ENCODE measurements around the gene SELENOM. TPM values are rescaled to one million over a fixed set of nuclear protein-coding genes. Genes with fewer than 3 reads are reported as not detected.

The SELENOM gene
- total and polyA plus RNA-seq, 2 donors (not counting 1 experiment from before 2014, with no cell fraction given), result 130 to 132 TPM

- Histone ChIP-seq H3K9me3 (ENCODE audit: control insufficient read depth, insufficient read depth, low read depth, low read length) (no peaks in the 10 kb centered on the region), H3K79me2 (ENCODE audit: control insufficient read depth, insufficient read depth, low read length) (no peaks in the 10 kb centered on the region), H2AFZ (ENCODE audit: low read length) (no peak overlapping the region), H3K4me3 (replicated peaks in 1 of 4; ENCODE audit: control extremely low read depth in 1 of 4, insufficient read depth in 1 of 4, low read depth in 3 of 4, low read length in 4 of 4) (no peak overlapping the region), H3K4me2 (ENCODE audit: extremely low read depth, insufficient read depth, low read length) (no peak overlapping the region), H3K36me3 (ENCODE audit: control insufficient read depth, insufficient read depth, low read length) (no peaks in the 10 kb centered on the region), H3K27ac (ENCODE audit: insufficient read depth, low read length) (no peak overlapping the region), H3K9ac (ENCODE audit: insufficient read depth, low read length) (no peak overlapping the region), H4K20me1 (ENCODE audit: control insufficient read depth, extremely low read depth, insufficient read depth, low read length) (no peaks in the 10 kb centered on the region), H3K27me3 (ENCODE audit: control insufficient read depth, insufficient read depth, low read length) (no peaks in the 10 kb centered on the region), H3K4me1 (ENCODE audit: control insufficient read depth, extremely low read depth, insufficient read depth, low read length) (peaks cover 3% of the 10 kb centered on the region)
- no peak for DNase-seq (ENCODE audit: low read depth in 2 of 2)
- no peak for TF ChIP-seq EZH2 (IDR thresholded peaks at IDR 0.05; ENCODE audit: low read length, missing control alignments)
- TF ChIP-seq CTCF (conservative IDR thresholded peaks at IDR 0.05 in 1 of 2, IDR thresholded peaks at IDR 0.05 in 1 of 2; ENCODE audit: low read depth in 1 of 2, low read length in 2 of 2), result no peak
These were observed 17.6 kb upstream of the SELENOM start for GRCh38 chr22:31124811-31125465.

GRCh38 chr22:31124290-31124689 is 16.9 kb upstream of the SELENOM start:
- H2AFZ ChIP-seq (ENCODE audit: low read length), result no peak overlapping the region
- no peak overlapping the region for H3K27ac ChIP-seq (ENCODE audit: insufficient read depth, low read length)
- no peaks in the 10 kb centered on the region for H3K36me3 ChIP-seq (ENCODE audit: control insufficient read depth, insufficient read depth, low read length)
- no peaks in the 10 kb centered on the region for H3K9me3 ChIP-seq (ENCODE audit: control insufficient read depth, insufficient read depth, low read depth, low read length)
- no peaks in the 10 kb centered on the region for H3K79me2 ChIP-seq (ENCODE audit: control insufficient read depth, insufficient read depth, low read length)
- H4K20me1 ChIP-seq (ENCODE audit: control insufficient read depth, extremely low read depth, insufficient read depth, low read length), result no peaks in the 10 kb centered on the region
- H3K4me3 ChIP-seq (replicated peaks in 1 of 4; ENCODE audit: control extremely low read depth in 1 of 4, insufficient read depth in 1 of 4, low read depth in 3 of 4, low read length in 4 of 4), result no peak overlapping the region
- TF ChIP-seq CTCF (conservative IDR thresholded peaks at IDR 0.05 in 1 of 2, IDR thresholded peaks at IDR 0.05 in 1 of 2; ENCODE audit: low read depth in 1 of 2, low read length in 2 of 2), result no peak
- TF ChIP-seq EZH2 (IDR thresholded peaks at IDR 0.05; ENCODE audit: low read length, missing control alignments), result no peak
- no peak overlapping the region for H3K4me2 ChIP-seq (ENCODE audit: extremely low read depth, insufficient read depth, low read length)
- no peak for DNase-seq (ENCODE audit: low read depth in 2 of 2)
- H3K4me1 ChIP-seq (ENCODE audit: control insufficient read depth, extremely low read depth, insufficient read depth, low read length), result peaks cover 3% of the 10 kb centered on the region
- no peak overlapping the region for H3K9ac ChIP-seq (ENCODE audit: insufficient read depth, low read length)
- no peaks in the 10 kb centered on the region for H3K27me3 ChIP-seq (ENCODE audit: control insufficient read depth, insufficient read depth, low read length)

- H3K4me2 ChIP-seq (ENCODE audit: extremely low read depth, insufficient read depth, low read length), result no peak overlapping the region
- no peak for DNase-seq (ENCODE audit: low read depth in 2 of 2)
- H3K9ac ChIP-seq (ENCODE audit: insufficient read depth, low read length), result no peak overlapping the region
These were observed 15.9 kb upstream of the SELENOM start for GRCh38 chr22:31123292-31123602.

More at GRCh38 chr22:31123292-31123602, 15.9 kb upstream of the SELENOM start:
- no peaks in the 10 kb centered on the region for H3K27me3 ChIP-seq (ENCODE audit: control insufficient read depth, insufficient read depth, low read length)
- H2AFZ ChIP-seq (ENCODE audit: low read length), result no peak overlapping the region
- TF ChIP-seq EZH2 (IDR thresholded peaks at IDR 0.05; ENCODE audit: low read length, missing control alignments), result no peak
- H3K27ac ChIP-seq (ENCODE audit: insufficient read depth, low read length), result no peak overlapping the region
- H3K4me1 ChIP-seq (ENCODE audit: control insufficient read depth, extremely low read depth, insufficient read depth, low read length), result peaks cover 3% of the 10 kb centered on the region
- H4K20me1 ChIP-seq (ENCODE audit: control insufficient read depth, extremely low read depth, insufficient read depth, low read length), result no peaks in the 10 kb centered on the region
- no peaks in the 10 kb centered on the region for H3K36me3 ChIP-seq (ENCODE audit: control insufficient read depth, insufficient read depth, low read length)
- H3K9me3 ChIP-seq (ENCODE audit: control insufficient read depth, insufficient read depth, low read depth, low read length), result no peaks in the 10 kb centered on the region
- no peaks in the 10 kb centered on the region for H3K79me2 ChIP-seq (ENCODE audit: control insufficient read depth, insufficient read depth, low read length)
- peak overlapping the region in 2 of 4 experiments; percentile 40 for H3K4me3 ChIP-seq (replicated peaks in 1 of 4; ENCODE audit: control extremely low read depth in 1 of 4, insufficient read depth in 1 of 4, low read depth in 3 of 4, low read length in 4 of 4)
